ENCODE measurements around the gene DSC3. TPM values are rescaled to one million over a fixed set of nuclear protein-coding genes. Genes with fewer than 3 reads are reported as not detected.

DSC3 gene
- total RNA-seq, 5 donors from 2014 or later (not counting 1 experiment from before 2014, with no cell fraction given) = 0.18 TPM; not detected in 4

- no peak overlapping the region for H3K4me3 ChIP-seq (ENCODE audit: control insufficient read depth in 1 of 2, extremely low read depth in 1 of 2, low read length in 1 of 2)
- no peak overlapping the region for H3K27ac ChIP-seq (ENCODE audit: low read length)
- Mint-ChIP-seq H3K36me3 (no peaks in the 10 kb centered on the region), H3K9me3 (peaks cover 0 to 6% (median 5%) of the 10 kb centered on the region in 3 donors), H3K27me3 (no peaks in the 10 kb centered on the region), H3K4me1 (no peaks in the 10 kb centered on the region), H3K4me3 (no peak overlapping the region), H3K27ac (no peak overlapping the region)
- no peaks in the 10 kb centered on the region for H3K4me1 ChIP-seq (ENCODE audit: control insufficient read depth in 1 of 2, extremely low read depth in 1 of 2, insufficient read depth in 2 of 2, low read length in 2 of 2)
- CTCF ChIA-PET = no interaction called here
- ATAC-seq (replicated peaks in 1 of 4) = no peak
- no peaks in the 10 kb centered on the region for H3K36me3 ChIP-seq (ENCODE audit: control insufficient read depth in 2 of 2, extremely low read depth in 1 of 2, insufficient read depth in 1 of 2, low read length in 1 of 2)
- WGBS (ENCODE audit: insufficient coverage) = no CpG with 5 or more reads among the region's 4 CpGs
- no peaks in the 10 kb centered on the region for H3K27me3 ChIP-seq (replicated peaks in 1 of 2; ENCODE audit: control insufficient read depth in 2 of 2, extremely low read depth in 1 of 2, insufficient read depth in 2 of 2, low read length in 1 of 2)
- H3K9me3 ChIP-seq = no peaks in the 10 kb centered on the region
- POLR2A ChIA-PET = no interaction called here
- DNase-seq = no peak
Observed at GRCh38 chr18:31010601-31011000, 31.9 kb downstream of the DSC3 start.

DNA sequence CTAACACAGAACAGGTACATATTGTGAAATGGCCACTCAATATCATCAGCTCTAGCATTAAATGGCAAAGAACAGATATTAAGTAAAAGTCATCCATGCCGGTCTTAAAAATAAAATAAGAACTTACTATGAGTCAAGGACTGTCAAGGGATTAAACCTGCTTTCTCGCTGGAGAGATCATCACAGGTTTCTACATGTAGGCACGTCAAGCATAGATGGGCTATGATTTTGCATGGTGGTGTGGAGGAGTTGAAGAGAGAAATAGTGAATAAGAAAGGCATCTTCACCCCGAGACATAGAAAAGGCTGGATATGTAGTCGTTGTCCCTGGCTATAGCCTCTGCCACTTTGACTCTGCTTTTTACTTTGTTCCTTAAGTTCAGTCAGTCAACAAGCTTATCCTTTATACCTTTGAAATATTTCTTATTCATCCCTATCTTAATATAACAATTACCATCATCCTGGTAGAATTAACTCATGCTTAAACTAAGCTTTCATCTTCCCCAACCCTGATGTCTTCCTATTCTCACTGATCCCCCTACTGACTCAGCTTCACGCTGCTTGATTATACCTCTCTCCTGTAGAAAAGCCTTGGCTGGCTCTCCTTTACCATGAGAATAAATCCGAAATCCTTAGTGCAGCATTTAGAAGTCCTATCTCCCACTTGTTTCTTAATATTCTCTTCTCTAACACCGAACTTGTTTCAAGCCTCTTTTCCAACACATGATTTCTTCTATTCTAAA is 42.5 kb downstream of the DSC3 start:
- H3K27me3 ChIP-seq (replicated peaks in 1 of 2; ENCODE audit: control insufficient read depth in 2 of 2, extremely low read depth in 1 of 2, insufficient read depth in 2 of 2, low read length in 1 of 2) = no peaks in the 10 kb centered on the region
- no peaks in the 10 kb centered on the region for H3K4me1 Mint-ChIP-seq
- H3K27ac Mint-ChIP-seq = no peak overlapping the region
- H3K4me3 Mint-ChIP-seq = no peak overlapping the region
- no peaks in the 10 kb centered on the region for H3K4me1 ChIP-seq (ENCODE audit: control insufficient read depth in 1 of 2, extremely low read depth in 1 of 2, insufficient read depth in 2 of 2, low read length in 2 of 2)
- no peak overlapping the region for H3K4me3 ChIP-seq (ENCODE audit: control insufficient read depth in 1 of 2, extremely low read depth in 1 of 2, low read length in 1 of 2)
- ATAC-seq (replicated peaks in 1 of 4) (no peak), DNase-seq (no peak)
- POLR2A ChIA-PET = no interaction called here
- peaks cover 0 to 2% of the 10 kb centered on the region in 2 donors for H3K27me3 Mint-ChIP-seq
- WGBS (ENCODE audit: insufficient coverage) = 55% methylated on average over 4 of the region's 8 CpGs
- no peaks in the 10 kb centered on the region for H3K36me3 ChIP-seq (ENCODE audit: control insufficient read depth in 2 of 2, extremely low read depth in 1 of 2, insufficient read depth in 1 of 2, low read length in 1 of 2)
- CTCF ChIA-PET = interaction anchor here in 1 of 2 donors (0.6 kb wide), 1 partner anchor 563 kb away, joined by 4 read pairs; no protein-coding TSS in a partner anchor
- no peaks in the 10 kb centered on the region for H3K36me3 Mint-ChIP-seq
- no peak overlapping the region for H3K27ac ChIP-seq (ENCODE audit: low read length)
- peaks cover 0 to 16% (median 0%) of the 10 kb centered on the region in 3 donors for H3K9me3 Mint-ChIP-seq
- no peaks in the 10 kb centered on the region for H3K9me3 ChIP-seq

- ChIA-PET CTCF (no interaction called here), POLR2A (no interaction called here)
- Mint-ChIP-seq H3K4me1 (no peaks in the 10 kb centered on the region), H3K27ac (no peak overlapping the region), H3K27me3 (peaks cover 0 to 3% of the 10 kb centered on the region in 2 donors), H3K9me3 (peaks cover 0 to 17% (median 0%) of the 10 kb centered on the region in 3 donors), H3K4me3 (no peak overlapping the region), H3K36me3 (no peaks in the 10 kb centered on the region)
- WGBS (ENCODE audit: insufficient coverage) = no CpG with 5 or more reads among the region's 2 CpGs
- DNase-seq (peak in 1 of 35 experiments; percentile 1), ATAC-seq (replicated peaks in 1 of 4) (no peak)
- no peaks in the 10 kb centered on the region for H3K4me1 ChIP-seq (ENCODE audit: control insufficient read depth in 1 of 2, extremely low read depth in 1 of 2, insufficient read depth in 2 of 2, low read length in 2 of 2)
- no peaks in the 10 kb centered on the region for H3K9me3 ChIP-seq
- H3K4me3 ChIP-seq (ENCODE audit: control insufficient read depth in 1 of 2, extremely low read depth in 1 of 2, low read length in 1 of 2) = no peak overlapping the region
- H3K36me3 ChIP-seq (ENCODE audit: control insufficient read depth in 2 of 2, extremely low read depth in 1 of 2, insufficient read depth in 1 of 2, low read length in 1 of 2) = no peaks in the 10 kb centered on the region
- H3K27me3 ChIP-seq (replicated peaks in 1 of 2; ENCODE audit: control insufficient read depth in 2 of 2, extremely low read depth in 1 of 2, insufficient read depth in 2 of 2, low read length in 1 of 2) = no peaks in the 10 kb centered on the region
- H3K27ac ChIP-seq (ENCODE audit: low read length) = no peak overlapping the region
Observed at GRCh38 chr18:30999186-30999585, 43.4 kb downstream of the DSC3 start.

- Histone ChIP-seq H3K4me3 (ENCODE audit: control insufficient read depth in 1 of 2, extremely low read depth in 1 of 2, low read length in 1 of 2) (no peak overlapping the region), H3K36me3 (ENCODE audit: control insufficient read depth in 2 of 2, extremely low read depth in 1 of 2, insufficient read depth in 1 of 2, low read length in 1 of 2) (no peaks in the 10 kb centered on the region), H3K4me1 (ENCODE audit: control insufficient read depth in 1 of 2, extremely low read depth in 1 of 2, insufficient read depth in 2 of 2, low read length in 2 of 2) (no peaks in the 10 kb centered on the region), H3K9me3 (no peaks in the 10 kb centered on the region), H3K27me3 (replicated peaks in 1 of 2; ENCODE audit: control insufficient read depth in 2 of 2, extremely low read depth in 1 of 2, insufficient read depth in 2 of 2, low read length in 1 of 2) (no peaks in the 10 kb centered on the region), H3K27ac (ENCODE audit: low read length) (no peak overlapping the region)
- DNase-seq = no peak
- peaks cover 0 to 3% of the 10 kb centered on the region in 2 donors for H3K27me3 Mint-ChIP-seq
- CTCF ChIA-PET = no interaction called here
- no peaks in the 10 kb centered on the region for H3K4me1 Mint-ChIP-seq
- no peak for ATAC-seq (replicated peaks in 1 of 4)
- POLR2A ChIA-PET = no interaction called here
- H3K4me3 Mint-ChIP-seq = no peak overlapping the region
- H3K36me3 Mint-ChIP-seq = no peaks in the 10 kb centered on the region
- no peak overlapping the region for H3K27ac Mint-ChIP-seq
- H3K9me3 Mint-ChIP-seq = peaks cover 0 to 8% (median 0%) of the 10 kb centered on the region in 3 donors
- 100% methylated on average over 1 of the region's 2 CpGs for WGBS (ENCODE audit: insufficient coverage)
Observed at GRCh38 chr18:30997223-30997622, 45.3 kb downstream of the DSC3 start.

GRCh38 chr18:30992231-30992630 is 50.3 kb downstream of the DSC3 start:
- Mint-ChIP-seq H3K27ac (no peak overlapping the region), H3K9me3 (peaks cover 0 to 4% (median 0%) of the 10 kb centered on the region in 3 donors), H3K4me1 (no peaks in the 10 kb centered on the region), H3K27me3 (peaks cover 0 to 6% of the 10 kb centered on the region in 2 donors), H3K4me3 (no peak overlapping the region), H3K36me3 (no peaks in the 10 kb centered on the region)
- Histone ChIP-seq H3K9me3 (no peaks in the 10 kb centered on the region), H3K27me3 (replicated peaks in 1 of 2; ENCODE audit: control insufficient read depth in 2 of 2, extremely low read depth in 1 of 2, insufficient read depth in 2 of 2, low read length in 1 of 2) (no peaks in the 10 kb centered on the region), H3K4me3 (ENCODE audit: control insufficient read depth in 1 of 2, extremely low read depth in 1 of 2, low read length in 1 of 2) (no peak overlapping the region), H3K4me1 (ENCODE audit: control insufficient read depth in 1 of 2, extremely low read depth in 1 of 2, insufficient read depth in 2 of 2, low read length in 2 of 2) (no peaks in the 10 kb centered on the region), H3K27ac (ENCODE audit: low read length) (no peak overlapping the region), H3K36me3 (ENCODE audit: control insufficient read depth in 2 of 2, extremely low read depth in 1 of 2, insufficient read depth in 1 of 2, low read length in 1 of 2) (no peaks in the 10 kb centered on the region)
- POLR2A ChIA-PET = no interaction called here
- no CpG with 5 or more reads among the region's 2 CpGs for WGBS (ENCODE audit: insufficient coverage)
- no peak for ATAC-seq (replicated peaks in 1 of 4)
- DNase-seq = no peak
- CTCF ChIA-PET = no interaction called here

- POLR2A ChIA-PET = no interaction called here
- Mint-ChIP-seq H3K27ac (no peak overlapping the region), H3K4me1 (no peaks in the 10 kb centered on the region), H3K9me3 (peaks cover 0 to 4% (median 0%) of the 10 kb centered on the region in 3 donors), H3K36me3 (no peaks in the 10 kb centered on the region), H3K27me3 (peaks cover 0 to 6% of the 10 kb centered on the region in 2 donors), H3K4me3 (no peak overlapping the region)
- Histone ChIP-seq H3K4me1 (ENCODE audit: control insufficient read depth in 1 of 2, extremely low read depth in 1 of 2, insufficient read depth in 2 of 2, low read length in 2 of 2) (no peaks in the 10 kb centered on the region), H3K27ac (ENCODE audit: low read length) (no peak overlapping the region), H3K4me3 (ENCODE audit: control insufficient read depth in 1 of 2, extremely low read depth in 1 of 2, low read length in 1 of 2) (no peak overlapping the region), H3K36me3 (ENCODE audit: control insufficient read depth in 2 of 2, extremely low read depth in 1 of 2, insufficient read depth in 1 of 2, low read length in 1 of 2) (no peaks in the 10 kb centered on the region), H3K9me3 (no peaks in the 10 kb centered on the region), H3K27me3 (replicated peaks in 1 of 2; ENCODE audit: control insufficient read depth in 2 of 2, extremely low read depth in 1 of 2, insufficient read depth in 2 of 2, low read length in 1 of 2) (no peaks in the 10 kb centered on the region)
- WGBS (ENCODE audit: insufficient coverage) = 81% methylated on average over 4 of the region's 5 CpGs
- CTCF ChIA-PET = no interaction called here
- DNase-seq (no peak), ATAC-seq (replicated peaks in 1 of 4) (no peak)
Observed at GRCh38 chr18:30991397-30991796, 51.1 kb downstream of the DSC3 start.
